ENCODE results near the gene TRIM14. TPM values are rescaled to one million over a fixed set of nuclear protein-coding genes. Genes with fewer than 3 reads are reported as not detected.

Gene TRIM14
- total RNA-seq, 1 experiment from 2014 or later = 11.9 TPM

DNA sequence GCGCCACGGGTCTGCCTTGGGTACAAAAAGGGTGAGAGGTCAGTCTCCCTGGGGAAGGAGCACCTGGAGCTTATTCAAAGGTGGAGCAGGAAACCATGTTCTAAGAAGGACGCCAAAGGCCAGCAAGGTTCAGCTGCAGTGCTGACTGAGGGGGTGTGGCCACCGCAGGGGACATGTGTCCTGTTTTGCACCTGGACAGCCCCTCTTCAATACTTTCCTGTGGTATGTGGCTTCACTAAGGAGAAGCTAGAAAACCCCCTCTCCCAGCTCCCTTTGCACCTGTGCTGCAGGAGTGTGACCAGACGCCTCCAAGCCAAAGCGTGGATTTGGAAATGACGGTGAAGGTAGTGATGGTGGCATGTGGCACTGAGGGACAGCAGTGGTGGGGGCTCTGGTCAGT lies 23.6 kb downstream of the TRIM14 start:
- TF ChIP-seq, protein P1, sequence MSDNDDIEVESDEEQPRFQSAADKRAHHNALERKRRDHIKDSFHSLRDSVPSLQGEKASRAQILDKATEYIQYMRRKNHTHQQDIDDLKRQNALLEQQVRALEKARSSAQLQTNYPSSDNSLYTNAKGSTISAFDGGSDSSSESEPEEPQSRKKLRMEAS (CRISPR knock-in tag; IDR thresholded peaks at IDR 0.05) = no peak
- TF ChIP-seq, protein P2, sequence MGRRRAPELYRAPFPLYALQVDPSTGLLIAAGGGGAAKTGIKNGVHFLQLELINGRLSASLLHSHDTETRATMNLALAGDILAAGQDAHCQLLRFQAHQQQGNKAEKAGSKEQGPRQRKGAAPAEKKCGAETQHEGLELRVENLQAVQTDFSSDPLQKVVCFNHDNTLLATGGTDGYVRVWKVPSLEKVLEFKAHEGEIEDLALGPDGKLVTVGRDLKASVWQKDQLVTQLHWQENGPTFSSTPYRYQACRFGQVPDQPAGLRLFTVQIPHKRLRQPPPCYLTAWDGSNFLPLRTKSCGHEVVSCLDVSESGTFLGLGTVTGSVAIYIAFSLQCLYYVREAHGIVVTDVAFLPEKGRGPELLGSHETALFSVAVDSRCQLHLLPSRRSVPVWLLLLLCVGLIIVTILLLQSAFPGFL (CRISPR knock-in tag; IDR thresholded peaks at IDR 0.05; ENCODE audit: borderline replicate concordance) = no peak
- TF ChIP-seq, protein P3, sequence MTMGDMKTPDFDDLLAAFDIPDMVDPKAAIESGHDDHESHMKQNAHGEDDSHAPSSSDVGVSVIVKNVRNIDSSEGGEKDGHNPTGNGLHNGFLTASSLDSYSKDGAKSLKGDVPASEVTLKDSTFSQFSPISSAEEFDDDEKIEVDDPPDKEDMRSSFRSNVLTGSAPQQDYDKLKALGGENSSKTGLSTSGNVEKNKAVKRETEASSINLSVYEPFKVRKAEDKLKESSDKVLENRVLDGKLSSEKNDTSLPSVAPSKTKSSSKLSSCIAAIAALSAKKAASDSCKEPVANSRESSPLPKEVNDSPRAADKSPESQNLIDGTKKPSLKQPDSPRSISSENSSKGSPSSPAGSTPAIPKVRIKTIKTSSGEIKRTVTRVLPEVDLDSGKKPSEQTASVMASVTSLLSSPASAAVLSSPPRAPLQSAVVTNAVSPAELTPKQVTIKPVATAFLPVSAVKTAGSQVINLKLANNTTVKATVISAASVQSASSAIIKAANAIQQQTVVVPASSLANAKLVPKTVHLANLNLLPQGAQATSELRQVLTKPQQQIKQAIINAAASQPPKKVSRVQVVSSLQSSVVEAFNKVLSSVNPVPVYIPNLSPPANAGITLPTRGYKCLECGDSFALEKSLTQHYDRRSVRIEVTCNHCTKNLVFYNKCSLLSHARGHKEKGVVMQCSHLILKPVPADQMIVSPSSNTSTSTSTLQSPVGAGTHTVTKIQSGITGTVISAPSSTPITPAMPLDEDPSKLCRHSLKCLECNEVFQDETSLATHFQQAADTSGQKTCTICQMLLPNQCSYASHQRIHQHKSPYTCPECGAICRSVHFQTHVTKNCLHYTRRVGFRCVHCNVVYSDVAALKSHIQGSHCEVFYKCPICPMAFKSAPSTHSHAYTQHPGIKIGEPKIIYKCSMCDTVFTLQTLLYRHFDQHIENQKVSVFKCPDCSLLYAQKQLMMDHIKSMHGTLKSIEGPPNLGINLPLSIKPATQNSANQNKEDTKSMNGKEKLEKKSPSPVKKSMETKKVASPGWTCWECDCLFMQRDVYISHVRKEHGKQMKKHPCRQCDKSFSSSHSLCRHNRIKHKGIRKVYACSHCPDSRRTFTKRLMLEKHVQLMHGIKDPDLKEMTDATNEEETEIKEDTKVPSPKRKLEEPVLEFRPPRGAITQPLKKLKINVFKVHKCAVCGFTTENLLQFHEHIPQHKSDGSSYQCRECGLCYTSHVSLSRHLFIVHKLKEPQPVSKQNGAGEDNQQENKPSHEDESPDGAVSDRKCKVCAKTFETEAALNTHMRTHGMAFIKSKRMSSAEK (CRISPR knock-in tag; IDR thresholded peaks at IDR 0.05; ENCODE audit: borderline replicate concordance) = no peak
- TF ChIP-seq FOXP1 (CRISPR knock-in tag; IDR thresholded peaks at IDR 0.05; ENCODE audit: borderline replicate concordance) = no peak
- TF ChIP-seq PRRX2 (CRISPR knock-in tag; IDR thresholded peaks at IDR 0.05) = no peak
- TF ChIP-seq, protein P4, sequence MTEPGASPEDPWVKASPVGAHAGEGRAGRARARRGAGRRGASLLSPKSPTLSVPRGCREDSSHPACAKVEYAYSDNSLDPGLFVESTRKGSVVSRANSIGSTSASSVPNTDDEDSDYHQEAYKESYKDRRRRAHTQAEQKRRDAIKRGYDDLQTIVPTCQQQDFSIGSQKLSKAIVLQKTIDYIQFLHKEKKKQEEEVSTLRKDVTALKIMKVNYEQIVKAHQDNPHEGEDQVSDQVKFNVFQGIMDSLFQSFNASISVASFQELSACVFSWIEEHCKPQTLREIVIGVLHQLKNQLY (CRISPR knock-in tag; IDR thresholded peaks at IDR 0.05) = no peak
- TF ChIP-seq SMAD3 (CRISPR knock-in tag; IDR thresholded peaks at IDR 0.05; ENCODE audit: borderline replicate concordance) = no peak
- TF ChIP-seq FOXJ3 (CRISPR knock-in tag; IDR thresholded peaks at IDR 0.05; ENCODE audit: borderline replicate concordance) = no peak
- TF ChIP-seq FOXK1 (CRISPR knock-in tag; IDR thresholded peaks at IDR 0.05) = no peak
- TF ChIP-seq, protein P5, sequence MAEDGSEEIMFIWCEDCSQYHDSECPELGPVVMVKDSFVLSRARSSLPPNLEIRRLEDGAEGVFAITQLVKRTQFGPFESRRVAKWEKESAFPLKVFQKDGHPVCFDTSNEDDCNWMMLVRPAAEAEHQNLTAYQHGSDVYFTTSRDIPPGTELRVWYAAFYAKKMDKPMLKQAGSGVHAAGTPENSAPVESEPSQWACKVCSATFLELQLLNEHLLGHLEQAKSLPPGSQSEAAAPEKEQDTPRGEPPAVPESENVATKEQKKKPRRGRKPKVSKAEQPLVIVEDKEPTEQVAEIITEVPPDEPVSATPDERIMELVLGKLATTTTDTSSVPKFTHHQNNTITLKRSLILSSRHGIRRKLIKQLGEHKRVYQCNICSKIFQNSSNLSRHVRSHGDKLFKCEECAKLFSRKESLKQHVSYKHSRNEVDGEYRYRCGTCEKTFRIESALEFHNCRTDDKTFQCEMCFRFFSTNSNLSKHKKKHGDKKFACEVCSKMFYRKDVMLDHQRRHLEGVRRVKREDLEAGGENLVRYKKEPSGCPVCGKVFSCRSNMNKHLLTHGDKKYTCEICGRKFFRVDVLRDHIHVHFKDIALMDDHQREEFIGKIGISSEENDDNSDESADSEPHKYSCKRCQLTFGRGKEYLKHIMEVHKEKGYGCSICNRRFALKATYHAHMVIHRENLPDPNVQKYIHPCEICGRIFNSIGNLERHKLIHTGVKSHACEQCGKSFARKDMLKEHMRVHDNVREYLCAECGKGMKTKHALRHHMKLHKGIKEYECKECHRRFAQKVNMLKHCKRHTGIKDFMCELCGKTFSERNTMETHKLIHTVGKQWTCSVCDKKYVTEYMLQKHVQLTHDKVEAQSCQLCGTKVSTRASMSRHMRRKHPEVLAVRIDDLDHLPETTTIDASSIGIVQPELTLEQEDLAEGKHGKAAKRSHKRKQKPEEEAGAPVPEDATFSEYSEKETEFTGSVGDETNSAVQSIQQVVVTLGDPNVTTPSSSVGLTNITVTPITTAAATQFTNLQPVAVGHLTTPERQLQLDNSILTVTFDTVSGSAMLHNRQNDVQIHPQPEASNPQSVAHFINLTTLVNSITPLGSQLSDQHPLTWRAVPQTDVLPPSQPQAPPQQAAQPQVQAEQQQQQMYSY (CRISPR knock-in tag; IDR thresholded peaks at IDR 0.05) = no peak
- TF ChIP-seq, protein P6, sequence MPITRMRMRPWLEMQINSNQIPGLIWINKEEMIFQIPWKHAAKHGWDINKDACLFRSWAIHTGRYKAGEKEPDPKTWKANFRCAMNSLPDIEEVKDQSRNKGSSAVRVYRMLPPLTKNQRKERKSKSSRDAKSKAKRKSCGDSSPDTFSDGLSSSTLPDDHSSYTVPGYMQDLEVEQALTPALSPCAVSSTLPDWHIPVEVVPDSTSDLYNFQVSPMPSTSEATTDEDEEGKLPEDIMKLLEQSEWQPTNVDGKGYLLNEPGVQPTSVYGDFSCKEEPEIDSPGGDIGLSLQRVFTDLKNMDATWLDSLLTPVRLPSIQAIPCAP (CRISPR knock-in tag; IDR thresholded peaks at IDR 0.05) = no peak
- no peak for TF ChIP-seq ATF1 (CRISPR knock-in tag; IDR thresholded peaks at IDR 0.05)
- no peak for TF ChIP-seq IRF2 (CRISPR knock-in tag; IDR thresholded peaks at IDR 0.05; ENCODE audit: borderline replicate concordance, low read depth)
- no peak for TF ChIP-seq ZBTB21 (CRISPR knock-in tag; IDR thresholded peaks at IDR 0.05; ENCODE audit: borderline replicate concordance)
- DNase-seq (ENCODE audit: low spot score) (no peak), ATAC-seq (no peak)
- H3K27ac Mint-ChIP-seq = no peak overlapping the region
- CTCF ChIA-PET = no interaction called here
- H3K9me3 Mint-ChIP-seq = no peaks in the 10 kb centered on the region
- peaks cover 25% of the 10 kb centered on the region for H3K4me1 Mint-ChIP-seq
- H3K4me3 Mint-ChIP-seq = no peak overlapping the region
- H3K27me3 Mint-ChIP-seq (ENCODE audit: low read depth) = no peaks in the 10 kb centered on the region
- H3K36me3 Mint-ChIP-seq = 0 out of 2 replicates have a peak, but pooled peaks cover 3% of the 10 kb centered on the region
- POLR2A ChIA-PET = no interaction called here

DNA sequence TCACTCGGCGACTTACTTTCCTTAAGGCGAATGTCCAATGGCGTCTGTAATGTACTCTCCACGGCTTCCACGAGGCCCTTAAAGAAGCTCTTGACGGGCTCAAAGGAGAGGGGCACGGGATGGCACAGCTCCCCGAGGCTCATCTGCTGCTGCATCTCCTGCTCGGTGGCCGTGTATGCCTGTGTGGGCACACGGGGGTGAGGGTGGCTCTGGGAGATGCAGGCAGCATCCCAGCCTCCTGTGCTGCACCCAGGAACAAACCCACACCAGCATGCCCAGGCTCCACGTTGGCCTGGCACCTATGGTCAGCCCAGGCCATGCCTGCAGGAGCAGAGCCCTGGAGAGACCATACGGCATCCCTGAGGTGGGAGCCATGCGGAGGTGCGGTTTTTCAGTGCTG lies 24.2 kb downstream of the TRIM14 start:
- ATAC-seq (no peak), DNase-seq (ENCODE audit: low spot score) (no peak)
- ChIA-PET POLR2A (no interaction called here), CTCF (no interaction called here)
- no peak overlapping the region for H3K27ac Mint-ChIP-seq
- H3K9me3 Mint-ChIP-seq = no peaks in the 10 kb centered on the region
- 0 out of 2 replicates have a peak, but pooled peaks cover 5% of the 10 kb centered on the region for H3K36me3 Mint-ChIP-seq
- H3K27me3 Mint-ChIP-seq (ENCODE audit: low read depth) = no peaks in the 10 kb centered on the region
- peaks cover 30% of the 10 kb centered on the region for H3K4me1 Mint-ChIP-seq
- H3K4me3 Mint-ChIP-seq = no peak overlapping the region
- TF ChIP-seq SOX15 (CRISPR knock-in tag; IDR thresholded peaks at IDR 0.05) (no peak), SMAD4 (CRISPR knock-in tag; IDR thresholded peaks at IDR 0.05) (no peak), NR3C1 (CRISPR knock-in tag; conservative IDR thresholded peaks at IDR 0.05; ENCODE audit: low read depth) (no peak), NFYB (CRISPR knock-in tag; conservative IDR thresholded peaks at IDR 0.05; ENCODE audit: low read depth) (no peak)
- TF ChIP-seq, protein P4 (CRISPR knock-in tag; IDR thresholded peaks at IDR 0.05) = no peak
- TF ChIP-seq, protein P7, sequence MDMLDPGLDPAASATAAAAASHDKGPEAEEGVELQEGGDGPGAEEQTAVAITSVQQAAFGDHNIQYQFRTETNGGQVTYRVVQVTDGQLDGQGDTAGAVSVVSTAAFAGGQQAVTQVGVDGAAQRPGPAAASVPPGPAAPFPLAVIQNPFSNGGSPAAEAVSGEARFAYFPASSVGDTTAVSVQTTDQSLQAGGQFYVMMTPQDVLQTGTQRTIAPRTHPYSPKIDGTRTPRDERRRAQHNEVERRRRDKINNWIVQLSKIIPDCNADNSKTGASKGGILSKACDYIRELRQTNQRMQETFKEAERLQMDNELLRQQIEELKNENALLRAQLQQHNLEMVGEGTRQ (CRISPR knock-in tag; IDR thresholded peaks at IDR 0.05) = no peak
- TF ChIP-seq, protein P1 (CRISPR knock-in tag; IDR thresholded peaks at IDR 0.05) = no peak
- TF ChIP-seq, protein P8, sequence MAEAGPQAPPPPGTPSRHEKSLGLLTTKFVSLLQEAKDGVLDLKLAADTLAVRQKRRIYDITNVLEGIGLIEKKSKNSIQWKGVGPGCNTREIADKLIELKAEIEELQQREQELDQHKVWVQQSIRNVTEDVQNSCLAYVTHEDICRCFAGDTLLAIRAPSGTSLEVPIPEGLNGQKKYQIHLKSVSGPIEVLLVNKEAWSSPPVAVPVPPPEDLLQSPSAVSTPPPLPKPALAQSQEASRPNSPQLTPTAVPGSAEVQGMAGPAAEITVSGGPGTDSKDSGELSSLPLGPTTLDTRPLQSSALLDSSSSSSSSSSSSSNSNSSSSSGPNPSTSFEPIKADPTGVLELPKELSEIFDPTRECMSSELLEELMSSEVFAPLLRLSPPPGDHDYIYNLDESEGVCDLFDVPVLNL (CRISPR knock-in tag; IDR thresholded peaks at IDR 0.05; ENCODE audit: borderline replicate concordance, low read depth) = no peak

Data from WTC11 (cell line).